NCI-H2029 treated with DMSO at 0.1 percent for 48 hours (cell line): ENCODE data around the gene TBXAS1.

Experiments
- DNase-seq: peaks from one replicate; lab custom pipeline; 2025; lab: John Stamatoyannopoulos, UW

TBXAS1 gene

GRCh38 chr7:139829025-139829774, at the start of gene TBXAS1:
TBXAS1 (plus strand) TSS chr7:139829264; CDS start chr7:139829391, 127 bp downstream.
- DNase-seq: no peak

GRCh38 chr7:139782932-139783331, 46.1 kb upstream of the TBXAS1 start:
- DNase-seq: no peak

GRCh38 chr7:139783647-139784385, 45.2 kb upstream of the TBXAS1 start:
- no peak for DNase-seq

GRCh38 chr7:139784648-139785047, 44.4 kb upstream of the TBXAS1 start:
- no peak for DNase-seq

- no peak for DNase-seq
Measured at GRCh38 chr7:139791316-139791715, 37.7 kb upstream of the TBXAS1 start.

GRCh38 chr7:139797607-139798006, 31.5 kb upstream of the TBXAS1 start:
- DNase-seq: no peak

GRCh38 chr7:139798221-139798620, 30.8 kb upstream of the TBXAS1 start:
- no peak for DNase-seq

- no peak for DNase-seq
Measured at GRCh38 chr7:139798892-139799291, 30.2 kb upstream of the TBXAS1 start.

- no peak for DNase-seq
Measured at GRCh38 chr7:139799586-139799985, 29.5 kb upstream of the TBXAS1 start.

- no peak for DNase-seq
Measured at GRCh38 chr7:139804571-139804970, 24.5 kb upstream of the TBXAS1 start.

- no peak for DNase-seq
Measured at GRCh38 chr7:139807009-139807408, 22.1 kb upstream of the TBXAS1 start.

GRCh38 chr7:139808427-139808826, 20.6 kb upstream of the TBXAS1 start:
- DNase-seq: peak; percentile 57

- no peak for DNase-seq
Measured at GRCh38 chr7:139808846-139809442, 20.1 kb upstream of the TBXAS1 start.

- no peak for DNase-seq
Measured at GRCh38 chr7:139811066-139811465, 18.0 kb upstream of the TBXAS1 start.

GRCh38 chr7:139813151-139813550, 15.9 kb upstream of the TBXAS1 start:
- no peak for DNase-seq

GRCh38 chr7:139813689-139814088, 15.4 kb upstream of the TBXAS1 start:
- DNase-seq: no peak

GRCh38 chr7:139817249-139817648, 11.8 kb upstream of the TBXAS1 start:
- DNase-seq: no peak

- no peak for DNase-seq
Measured at GRCh38 chr7:139820089-139820488, 9.0 kb upstream of the TBXAS1 start.

- no peak for DNase-seq
Measured at GRCh38 chr7:139821349-139822105, 7.5 kb upstream of the TBXAS1 start.

- no peak for DNase-seq
Measured at GRCh38 chr7:139822855-139823254, 6.2 kb upstream of the TBXAS1 start.

GRCh38 chr7:139823959-139824521, 5.0 kb upstream of the TBXAS1 start:
- DNase-seq: no peak
